CD14-positive monocyte (primary cell): ENCODE results near the gene POC1A. TPM values are rescaled to one million over a fixed set of nuclear protein-coding genes. Genes with fewer than 3 reads are reported as not detected.

ENCODE experiments used
- DNase-seq, 3 donors: peaks; one replicate each; pipeline ENCODE4 v3.0.0-alpha.2; 2011 to 2022
- H2AFZ ChIP-seq: 2 replicates; pipeline ENCODE4 v1.6.0; 2012; ENCODE audit warnings: mild to moderate bottlenecking, low read depth, low read length, inconsistent platforms; ENCODE audit not compliant: insufficient read depth, poor library complexity, severe bottlenecking
- H3K27ac ChIP-seq, 2 donors: 1 replicate in 1 of 2; 2 replicates in 1 of 2; pipeline ENCODE4 v1.5.1; 2012 to 2013; ENCODE audit warnings: low read length in 2 of 2, control low read depth in 1 of 2, inconsistent platforms in 1 of 2, low read depth in 1 of 2, mild to moderate bottlenecking in 1 of 2
- H3K27me3 ChIP-seq, 2 donors: one replicate each; pipeline versions ENCODE4 v1.6.0 to v1.6.1; 2011 to 2013; ENCODE audit warnings: low read length in 2 of 2; ENCODE audit not compliant: control insufficient read depth in 2 of 2, insufficient read depth in 2 of 2
- H3K36me3 ChIP-seq, 2 donors: replicated peaks in 1 of 2; 1 replicate in 1 of 2; 2 replicates in 1 of 2; pipeline versions ENCODE4 v1.5.1 to v1.6.1; 2012 to 2013; ENCODE audit warnings: low read length in 2 of 2, control low read depth in 1 of 2, inconsistent platforms in 1 of 2, mild to moderate bottlenecking in 1 of 2; ENCODE audit not compliant: insufficient read depth in 2 of 2, control insufficient read depth in 1 of 2
- H3K4me1 ChIP-seq, 2 donors: 1 replicate in 1 of 2; 2 replicates in 1 of 2; pipeline versions ENCODE4 v1.5.1 to v1.6.1; 2012 to 2013; ENCODE audit warnings: low read length in 2 of 2, control low read depth in 1 of 2, inconsistent platforms in 1 of 2, mild to moderate bottlenecking in 1 of 2, moderate library complexity in 1 of 2; ENCODE audit not compliant: insufficient read depth in 2 of 2, control insufficient read depth in 1 of 2
- H3K4me2 ChIP-seq: replicated peaks from 2 replicates; pipeline ENCODE3; 2012; ENCODE audit warnings: low read length, moderate library complexity, mild to moderate bottlenecking; ENCODE audit not compliant: poor library complexity, severe bottlenecking; ENCODE audit errors: extremely low read depth
- H3K4me3 ChIP-seq, 3 experiments: fragments of 200-600 bp in 1 of 3; sonication (generic) in 1 of 3; replicated peaks in 1 of 3; 1 replicate in 2 of 3; 2 replicates in 1 of 3; pipeline ENCODE4 v1.5.1; 2011 to 2013; ENCODE audit warnings: low read length in 3 of 3, mild to moderate bottlenecking in 3 of 3, control low read depth in 2 of 3, low read depth in 2 of 3, inconsistent platforms in 1 of 3, moderate library complexity in 1 of 3
- H3K79me2 ChIP-seq: 2 replicates; pipeline ENCODE4 v1.6.0; 2012; ENCODE audit warnings: mild to moderate bottlenecking, control low read depth, inconsistent platforms, low read length, moderate library complexity; ENCODE audit not compliant: insufficient read depth
- H3K9ac ChIP-seq: 2 replicates; pipeline ENCODE4 v1.6.0; 2017; ENCODE audit warnings: low read length, mild to moderate bottlenecking; ENCODE audit not compliant: insufficient read depth, poor library complexity, severe bottlenecking
- H3K9me3 ChIP-seq, 2 donors: replicated peaks in 1 of 2; 1 replicate in 1 of 2; 2 replicates in 1 of 2; pipeline versions ENCODE4 v1.5.1 to v1.6.1; 2012 to 2013; ENCODE audit warnings: low read length in 2 of 2, control low read depth in 1 of 2; ENCODE audit not compliant: control insufficient read depth in 1 of 2, insufficient read depth in 1 of 2
- H4K20me1 ChIP-seq: 2 replicates; pipeline ENCODE4 v1.6.0; 2012; ENCODE audit warnings: mild to moderate bottlenecking, low read length, control low read depth, moderate library complexity; ENCODE audit not compliant: insufficient read depth
- H3K27ac Mint-ChIP-seq, 7 donors: one replicate each; pipeline ENCODE4 v1.8.0; 2020; ENCODE audit warnings: mild to moderate bottlenecking in 7 of 7, mixed read lengths in 7 of 7, moderate library complexity in 6 of 7, inconsistent platforms in 2 of 7
- H3K27me3 Mint-ChIP-seq, 3 donors: one replicate each; pipeline ENCODE4 v1.8.0; 2021 to 2022; ENCODE audit warnings: low read depth in 3 of 3, mild to moderate bottlenecking in 3 of 3, mixed read lengths in 3 of 3, moderate library complexity in 3 of 3, inconsistent platforms in 1 of 3
- H3K36me3 Mint-ChIP-seq, 2 donors: one replicate each; pipeline ENCODE4 v1.8.0; 2020; ENCODE audit warnings: mixed read lengths in 2 of 2, inconsistent platforms in 1 of 2, mild to moderate bottlenecking in 1 of 2
- H3K4me1 Mint-ChIP-seq: one replicate; pipeline ENCODE4 v1.8.0; 2020; ENCODE audit warnings: mild to moderate bottlenecking, mixed read lengths
- H3K4me3 Mint-ChIP-seq, 2 donors: one replicate each; pipeline ENCODE4 v1.8.0; 2020; ENCODE audit warnings: mild to moderate bottlenecking in 2 of 2, mixed read lengths in 2 of 2, moderate library complexity in 1 of 2
- H3K9me3 Mint-ChIP-seq, 7 donors: one replicate each; pipeline ENCODE4 v1.8.0; 2020 to 2022; ENCODE audit warnings: mixed read lengths in 7 of 7, mild to moderate bottlenecking in 6 of 7, moderate library complexity in 6 of 7, inconsistent platforms in 2 of 7
- WGBS: methylation state at CpG from one replicate; pipeline ENCODE4 v1.1.5; 2013; ENCODE audit warnings: missing lambda C conversion rate; ENCODE audit not compliant: insufficient coverage; 5-methylcytosine and 5-hydroxymethylcytosine counted together
- intact Hi-C, 2 donors: fragments of 100-400 bp; cut with micrococcal nuclease; formaldehyde crosslinking; loops; one replicate each; pipeline versions ENCODE4 v1.15.0 to v1.15.1; 2023
- polyA plus RNA-seq, 3 donors: library from polyadenylated mRNA; depleted of rRNA in 1 of 3; unstranded in 2 of 3; stranded (reverse) in 1 of 3; fragments of 300-500 nt in 2 of 3; fragments of >200 nt in 1 of 3; fragmentation: Illumina TruSeq in 2 of 3; gene quantifications; 1 replicate in 2 of 3; 2 replicates in 1 of 3; pipeline ENCODE4 v1.2.3, GENCODE V29; 2012 to 2021
- TF ChIP-seq, protein P1 (sequence below): fragments of 200-600 bp; IDR thresholded peaks from one replicate; pipeline ENCODE4 v1.8.0; 2022; ENCODE audit warnings: antibody characterized with exemption, mild to moderate bottlenecking

The POC1A gene
- polyA plus RNA-seq, 3 donors, result 1.2 to 2.0 (median 1.5) TPM

DNA sequence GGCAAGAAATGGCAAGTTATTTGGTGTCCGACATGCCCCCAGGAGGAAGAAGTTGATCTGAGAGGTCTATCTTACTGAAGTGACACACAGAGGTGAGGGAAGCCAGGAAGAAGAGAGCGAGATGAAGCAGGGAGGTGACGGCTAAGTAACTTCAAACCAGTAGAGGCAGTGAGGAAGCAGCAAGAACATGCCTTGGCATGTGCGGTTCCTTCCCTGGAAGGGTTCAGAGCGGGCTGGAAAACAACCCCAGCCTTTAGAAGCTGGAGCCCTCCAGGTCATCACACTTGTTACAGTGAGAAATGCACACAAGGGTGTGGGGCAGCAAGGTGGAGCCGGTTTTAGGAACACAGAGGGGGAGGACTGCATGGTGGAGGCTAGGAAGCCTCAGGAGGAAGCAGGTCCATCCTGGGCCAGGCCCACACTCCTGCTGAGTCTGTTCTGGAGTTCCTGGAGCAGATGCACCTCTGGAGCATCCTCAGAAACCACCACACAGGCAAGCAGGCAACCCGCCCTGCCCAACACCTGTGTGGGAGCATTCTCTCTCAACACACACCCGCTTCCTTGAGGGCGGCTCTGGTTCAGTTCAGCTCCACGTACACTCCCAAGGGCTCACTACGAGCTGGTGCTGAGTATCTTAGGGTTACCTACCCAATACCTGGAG is 47.1 kb downstream of the POC1A start:
- no peak overlapping the region for H3K4me3 ChIP-seq
- no peak overlapping the region for H2AFZ ChIP-seq
- H3K9ac ChIP-seq, result no peak overlapping the region
- no peak overlapping the region for H3K27ac ChIP-seq
- H3K27ac Mint-ChIP-seq, result peak overlapping the region in 1 of 7 donors; percentile 31
- H4K20me1 ChIP-seq, result no peaks in the 10 kb centered on the region
- H3K9me3 ChIP-seq, result no peaks in the 10 kb centered on the region
- peaks cover 0 to 5% (median 0%) of the 10 kb centered on the region in 7 donors for H3K9me3 Mint-ChIP-seq
- H3K27me3 ChIP-seq, result no peaks in the 10 kb centered on the region
- peaks cover 0 to 38% of the 10 kb centered on the region in 2 donors for H3K36me3 ChIP-seq
- DNase-seq, result no peak
- intact Hi-C loops, result no loop called here
- no peak overlapping the region for H3K4me3 Mint-ChIP-seq
- TF ChIP-seq, protein P1, sequence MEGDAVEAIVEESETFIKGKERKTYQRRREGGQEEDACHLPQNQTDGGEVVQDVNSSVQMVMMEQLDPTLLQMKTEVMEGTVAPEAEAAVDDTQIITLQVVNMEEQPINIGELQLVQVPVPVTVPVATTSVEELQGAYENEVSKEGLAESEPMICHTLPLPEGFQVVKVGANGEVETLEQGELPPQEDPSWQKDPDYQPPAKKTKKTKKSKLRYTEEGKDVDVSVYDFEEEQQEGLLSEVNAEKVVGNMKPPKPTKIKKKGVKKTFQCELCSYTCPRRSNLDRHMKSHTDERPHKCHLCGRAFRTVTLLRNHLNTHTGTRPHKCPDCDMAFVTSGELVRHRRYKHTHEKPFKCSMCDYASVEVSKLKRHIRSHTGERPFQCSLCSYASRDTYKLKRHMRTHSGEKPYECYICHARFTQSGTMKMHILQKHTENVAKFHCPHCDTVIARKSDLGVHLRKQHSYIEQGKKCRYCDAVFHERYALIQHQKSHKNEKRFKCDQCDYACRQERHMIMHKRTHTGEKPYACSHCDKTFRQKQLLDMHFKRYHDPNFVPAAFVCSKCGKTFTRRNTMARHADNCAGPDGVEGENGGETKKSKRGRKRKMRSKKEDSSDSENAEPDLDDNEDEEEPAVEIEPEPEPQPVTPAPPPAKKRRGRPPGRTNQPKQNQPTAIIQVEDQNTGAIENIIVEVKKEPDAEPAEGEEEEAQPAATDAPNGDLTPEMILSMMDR, result no peak
- peaks cover 12% of the 10 kb centered on the region for H3K4me1 Mint-ChIP-seq
- no peaks in the 10 kb centered on the region for H3K79me2 ChIP-seq
- H3K36me3 Mint-ChIP-seq, result peaks cover 27 to 51% of the 10 kb centered on the region in 2 donors
- peaks cover 13% of the 10 kb centered on the region in 2 donors for H3K4me1 ChIP-seq
- peaks cover 0 to 3% (median 0%) of the 10 kb centered on the region in 3 donors for H3K27me3 Mint-ChIP-seq
- no peak overlapping the region for H3K4me2 ChIP-seq
- WGBS, result 99% methylated on average over 7 of the region's 11 CpGs

DNA sequence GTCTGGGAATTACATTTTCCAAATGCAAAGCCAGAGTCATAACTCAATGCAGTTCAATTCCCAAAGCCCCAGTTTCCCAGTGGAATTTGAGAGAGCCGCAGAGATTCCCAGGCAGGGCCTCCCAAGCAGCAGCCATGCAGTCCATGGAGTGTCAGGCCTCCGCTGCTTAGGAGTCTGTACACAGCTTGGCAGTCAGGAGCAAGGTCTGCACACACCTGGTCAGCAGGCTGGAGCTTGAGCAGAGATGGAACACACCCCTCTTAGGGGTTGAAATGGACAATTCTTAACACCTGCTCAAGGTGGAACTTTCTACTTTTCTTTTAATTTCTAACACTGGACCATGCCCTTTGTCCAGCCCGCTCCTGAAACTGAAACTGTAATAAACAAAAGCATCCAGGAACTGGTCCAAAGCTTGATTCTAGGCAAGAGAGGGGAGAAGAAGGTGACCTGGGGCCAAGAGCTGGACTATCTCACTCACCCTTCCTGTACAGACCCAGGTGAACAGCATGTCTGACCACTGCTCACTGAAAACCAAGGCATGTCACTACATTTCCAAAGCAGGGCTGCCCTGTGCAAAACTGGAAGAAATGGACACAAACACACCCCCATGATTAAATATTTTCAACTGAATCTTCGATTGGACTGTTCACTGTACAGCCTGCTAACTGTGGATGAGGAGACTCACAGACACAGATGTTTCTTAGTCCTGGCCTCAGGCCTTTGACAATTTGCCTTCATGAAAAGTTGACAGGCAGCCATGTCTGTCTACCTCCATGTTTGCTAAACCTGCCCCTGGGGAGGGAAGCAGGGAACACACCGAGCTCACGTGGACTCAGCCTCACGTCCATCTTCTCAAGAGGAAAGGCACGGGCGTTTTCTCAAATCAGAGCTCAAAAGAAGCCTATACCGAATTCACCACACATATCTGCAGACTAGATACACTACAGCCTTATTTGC is 49.3 kb downstream of the POC1A start:
- Mint-ChIP-seq H3K4me3 (no peak overlapping the region), H3K4me1 (peaks cover 12% of the 10 kb centered on the region), H3K9me3 (peaks cover 0 to 15% (median 7%) of the 10 kb centered on the region in 7 donors), H3K36me3 (peaks cover 29 to 49% of the 10 kb centered on the region in 2 donors), H3K27ac (peak overlapping the region in 2 of 7 donors; percentile 15 to 37), H3K27me3 (peaks cover 0 to 3% (median 0%) of the 10 kb centered on the region in 3 donors)
- Histone ChIP-seq H4K20me1 (no peaks in the 10 kb centered on the region), H3K27me3 (no peaks in the 10 kb centered on the region), H2AFZ (no peak overlapping the region), H3K27ac (no peak overlapping the region), H3K9ac (no peak overlapping the region), H3K79me2 (no peaks in the 10 kb centered on the region), H3K4me3 (no peak overlapping the region), H3K4me2 (no peak overlapping the region), H3K4me1 (peaks cover 13% of the 10 kb centered on the region in 2 donors), H3K9me3 (no peaks in the 10 kb centered on the region), H3K36me3 (peaks cover 0 to 24% of the 10 kb centered on the region in 2 donors)
- intact Hi-C loops, result no loop called here
- 98% methylated on average over 7 of the region's 10 CpGs for whole genome bisulfite sequencing
- no peak for DNase-seq
- TF ChIP-seq, protein P1, result no peak
